ENCODE measurements around the gene STK11. TPM values are rescaled to one million over a fixed set of nuclear protein-coding genes. Genes with fewer than 3 reads are reported as not detected.
A peak's percentile ranks its signal among the peaks of the same experiment; 100 is the strongest.

The STK11 gene
- total RNA-seq, 3 donors from 2014 or later, result 32.8 to 55.0 (median 52.1) TPM

DNA sequence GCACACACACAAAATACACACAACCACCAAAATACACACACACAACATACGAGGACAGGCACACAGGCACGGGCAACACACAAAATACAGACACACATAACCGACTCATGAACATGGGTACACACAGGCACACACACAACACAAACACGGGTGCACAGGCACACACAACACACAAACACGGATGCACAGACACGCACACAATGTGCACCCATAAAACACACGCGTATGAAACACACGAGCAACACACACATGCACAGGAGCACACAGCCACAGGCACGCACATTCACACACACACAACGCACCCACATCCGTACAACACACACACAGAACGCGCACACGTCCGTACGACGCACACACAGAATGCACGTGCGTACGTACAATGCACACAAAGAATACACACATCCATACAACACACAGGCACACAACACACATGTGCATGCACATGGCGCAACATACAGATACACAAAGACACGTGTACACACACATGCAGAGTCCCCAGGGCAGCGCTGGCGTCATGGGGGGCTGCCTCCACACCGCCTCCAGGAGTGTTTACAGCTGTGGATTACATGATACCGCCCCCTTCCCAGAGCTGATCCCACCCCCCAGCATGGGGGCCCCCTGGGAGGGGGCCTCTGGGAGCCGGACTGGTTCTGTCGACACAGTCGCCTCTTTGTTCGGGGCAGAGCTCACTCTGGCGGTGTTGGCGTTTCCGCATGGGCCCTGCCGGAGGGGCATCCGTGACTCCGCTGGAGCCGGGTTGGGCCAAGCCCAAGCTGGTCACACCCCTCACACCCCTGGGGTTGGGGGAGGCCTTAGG, 34.4 kb upstream of the STK11 start:
- no peak for DNase-seq (ENCODE audit: low spot score in 2 of 2)
- intact Hi-C loops (cut with DNase I; ENCODE audit: low total_unique reads), result no loop called here
- no peaks in the 10 kb centered on the region for H3K36me3 ChIP-seq
- no peak for TF ChIP-seq POLR2AphosphoS5 (IDR thresholded peaks at IDR 0.05)
- TF ChIP-seq, protein P1, sequence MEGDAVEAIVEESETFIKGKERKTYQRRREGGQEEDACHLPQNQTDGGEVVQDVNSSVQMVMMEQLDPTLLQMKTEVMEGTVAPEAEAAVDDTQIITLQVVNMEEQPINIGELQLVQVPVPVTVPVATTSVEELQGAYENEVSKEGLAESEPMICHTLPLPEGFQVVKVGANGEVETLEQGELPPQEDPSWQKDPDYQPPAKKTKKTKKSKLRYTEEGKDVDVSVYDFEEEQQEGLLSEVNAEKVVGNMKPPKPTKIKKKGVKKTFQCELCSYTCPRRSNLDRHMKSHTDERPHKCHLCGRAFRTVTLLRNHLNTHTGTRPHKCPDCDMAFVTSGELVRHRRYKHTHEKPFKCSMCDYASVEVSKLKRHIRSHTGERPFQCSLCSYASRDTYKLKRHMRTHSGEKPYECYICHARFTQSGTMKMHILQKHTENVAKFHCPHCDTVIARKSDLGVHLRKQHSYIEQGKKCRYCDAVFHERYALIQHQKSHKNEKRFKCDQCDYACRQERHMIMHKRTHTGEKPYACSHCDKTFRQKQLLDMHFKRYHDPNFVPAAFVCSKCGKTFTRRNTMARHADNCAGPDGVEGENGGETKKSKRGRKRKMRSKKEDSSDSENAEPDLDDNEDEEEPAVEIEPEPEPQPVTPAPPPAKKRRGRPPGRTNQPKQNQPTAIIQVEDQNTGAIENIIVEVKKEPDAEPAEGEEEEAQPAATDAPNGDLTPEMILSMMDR (IDR thresholded peaks at IDR 0.05), result no peak
- no peak for TF ChIP-seq POLR2A (IDR thresholded peaks at IDR 0.05)
- H3K27ac ChIP-seq, result peak overlapping the region; percentile 99
- H3K9me3 ChIP-seq, result no peaks in the 10 kb centered on the region
- peak overlapping the region in 2 of 3 donors; percentile 91 to 95 for H3K4me3 ChIP-seq
- peaks cover 35 to 50% of the 10 kb centered on the region in 2 donors for H3K4me1 ChIP-seq
- no peaks in the 10 kb centered on the region for H3K27me3 ChIP-seq

DNA sequence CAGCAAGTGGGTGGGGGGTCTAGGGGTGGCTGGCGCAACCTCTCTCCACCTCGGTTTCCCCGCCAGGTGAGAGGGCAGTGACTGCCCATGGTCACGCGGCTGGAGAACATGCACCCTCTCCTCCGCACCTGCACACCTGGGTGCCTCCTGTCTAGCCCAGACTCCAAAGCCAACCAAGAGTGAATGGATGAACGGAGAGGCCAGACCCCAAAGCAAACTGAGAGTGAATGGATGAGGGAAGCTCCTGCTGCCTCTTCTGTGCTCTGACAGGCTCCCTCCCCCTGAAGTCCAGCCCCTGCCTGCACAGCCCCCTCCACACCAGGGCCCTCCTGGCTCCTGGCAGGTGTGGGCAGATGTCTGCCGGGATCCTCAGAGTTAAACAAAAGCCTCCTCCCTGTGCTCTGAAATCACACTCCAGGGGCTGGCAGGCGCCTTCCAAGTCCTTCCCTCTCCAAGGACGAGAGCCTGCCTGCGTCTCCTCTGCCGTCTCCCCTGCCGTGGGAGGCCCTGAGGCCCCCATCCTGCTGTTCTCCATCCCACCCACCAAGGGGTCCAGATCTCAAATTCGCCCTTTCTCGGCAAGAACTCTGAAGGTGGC, 33.7 kb upstream of the STK11 start:
- H3K4me3 ChIP-seq, result peak overlapping the region; percentile 83 to 95 (median 91)
- intact Hi-C loops (cut with DNase I; ENCODE audit: low total_unique reads), result no loop called here

DNA sequence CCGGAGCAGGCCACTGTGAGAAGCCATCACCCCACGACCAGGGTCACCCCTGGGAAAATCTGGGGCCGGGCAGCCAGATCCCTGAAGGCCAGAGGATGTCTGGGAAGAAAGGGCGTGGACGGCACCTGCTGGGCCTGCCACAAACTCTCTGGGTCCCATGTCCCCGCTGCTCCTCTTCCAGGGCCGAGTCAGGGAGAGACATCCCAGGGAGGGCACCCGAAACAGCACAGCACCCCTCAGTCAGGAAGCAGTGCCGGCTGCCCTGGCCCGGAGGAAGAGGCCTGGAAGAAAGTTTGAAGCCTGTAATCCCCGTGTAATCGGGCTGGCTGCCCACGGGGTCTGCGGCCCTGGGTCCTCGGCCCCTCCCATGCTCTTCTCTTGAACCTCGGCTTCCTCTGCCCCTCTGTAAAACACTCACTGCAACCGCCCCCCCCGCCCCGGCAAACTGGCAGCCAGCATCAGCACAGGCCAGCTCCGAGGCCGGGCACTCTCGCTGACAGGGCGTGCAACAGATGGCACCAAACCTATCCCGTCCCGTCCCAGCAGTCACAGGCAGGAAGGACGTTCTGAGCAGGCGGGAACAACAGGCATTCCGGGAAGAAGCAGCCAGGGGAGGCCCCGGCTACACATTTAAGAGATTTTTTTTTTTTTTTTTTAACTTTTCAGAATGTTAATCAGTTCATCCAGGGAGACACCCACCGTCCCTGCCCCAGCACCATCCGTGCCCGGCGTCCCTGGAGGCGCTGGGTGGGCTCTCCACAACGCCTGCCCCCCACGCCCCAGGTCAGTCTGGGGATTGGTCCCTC, 33.0 kb upstream of the STK11 start:
- H3K27me3 ChIP-seq, result no peaks in the 10 kb centered on the region
- intact Hi-C loops (cut with DNase I; ENCODE audit: low total_unique reads), result no loop called here

More for the DNA sequence above, 33.7 kb upstream of the STK11 start:
- TF ChIP-seq POLR2AphosphoS5 (IDR thresholded peaks at IDR 0.05) (no peak), POLR2A (IDR thresholded peaks at IDR 0.05) (no peak)
- TF ChIP-seq, protein P1 (IDR thresholded peaks at IDR 0.05), result no peak
- Histone ChIP-seq H3K36me3 (no peaks in the 10 kb centered on the region), H3K27me3 (no peaks in the 10 kb centered on the region), H3K27ac (peak overlapping the region; percentile 99), H3K9me3 (no peaks in the 10 kb centered on the region), H3K4me1 (peaks cover 35 to 45% of the 10 kb centered on the region in 2 donors)
- no peak for DNase-seq (ENCODE audit: low spot score in 2 of 2)

DNA sequence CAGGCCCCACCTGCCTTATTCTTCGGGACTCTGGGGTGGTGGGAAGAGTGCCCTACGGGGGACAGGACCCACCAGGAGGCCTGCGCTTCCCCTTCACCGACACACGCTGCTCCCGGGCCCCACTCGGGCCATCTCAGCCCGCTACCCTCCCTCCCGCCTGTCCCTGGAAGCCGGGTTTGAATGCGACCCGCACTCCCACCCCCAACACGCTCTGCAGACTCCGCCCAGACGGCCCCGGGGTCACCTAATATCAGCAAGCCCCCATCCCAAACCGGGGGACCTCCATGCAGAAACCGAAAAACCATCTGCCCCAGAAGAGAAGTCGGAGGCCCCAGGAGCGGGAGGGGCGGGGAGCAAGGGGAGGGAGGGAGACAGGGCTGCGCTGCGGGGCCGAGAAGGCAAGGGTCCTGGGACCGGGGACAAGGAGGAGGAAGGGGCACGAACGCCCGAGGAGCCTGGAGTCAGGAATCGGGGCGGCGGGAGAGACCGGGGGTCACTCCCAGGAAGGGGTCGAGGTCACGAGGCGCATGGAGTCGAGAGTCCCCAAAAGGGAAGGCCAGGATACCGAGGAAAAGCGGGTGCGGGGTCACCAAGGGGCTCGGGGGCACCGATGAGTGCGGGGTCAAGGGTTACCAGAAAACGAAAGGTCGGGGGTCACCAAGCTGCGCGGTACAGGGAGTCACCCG, 32.3 kb upstream of the STK11 start:
- DNase-seq (ENCODE audit: low spot score in 2 of 2), result peak in 1 of 2 donors; percentile 26
- intact Hi-C loops (cut with DNase I; ENCODE audit: low total_unique reads), result no loop called here
- H3K4me1 ChIP-seq, result peaks cover 24 to 32% of the 10 kb centered on the region in 2 donors

More for the DNA sequence above, 33.0 kb upstream of the STK11 start:
- Histone ChIP-seq H3K36me3 (no peaks in the 10 kb centered on the region), H3K9me3 (no peaks in the 10 kb centered on the region), H3K4me3 (peak overlapping the region; percentile 83 to 95 (median 91)), H3K4me1 (peaks cover 28 to 38% of the 10 kb centered on the region in 2 donors), H3K27ac (peak overlapping the region; percentile 99)
- TF ChIP-seq POLR2AphosphoS5 (IDR thresholded peaks at IDR 0.05) (peak in 1 of 3 donors; percentile 42), POLR2A (IDR thresholded peaks at IDR 0.05) (no peak)
- peak; percentile 71 to 81 for DNase-seq (ENCODE audit: low spot score in 2 of 2)

DNA sequence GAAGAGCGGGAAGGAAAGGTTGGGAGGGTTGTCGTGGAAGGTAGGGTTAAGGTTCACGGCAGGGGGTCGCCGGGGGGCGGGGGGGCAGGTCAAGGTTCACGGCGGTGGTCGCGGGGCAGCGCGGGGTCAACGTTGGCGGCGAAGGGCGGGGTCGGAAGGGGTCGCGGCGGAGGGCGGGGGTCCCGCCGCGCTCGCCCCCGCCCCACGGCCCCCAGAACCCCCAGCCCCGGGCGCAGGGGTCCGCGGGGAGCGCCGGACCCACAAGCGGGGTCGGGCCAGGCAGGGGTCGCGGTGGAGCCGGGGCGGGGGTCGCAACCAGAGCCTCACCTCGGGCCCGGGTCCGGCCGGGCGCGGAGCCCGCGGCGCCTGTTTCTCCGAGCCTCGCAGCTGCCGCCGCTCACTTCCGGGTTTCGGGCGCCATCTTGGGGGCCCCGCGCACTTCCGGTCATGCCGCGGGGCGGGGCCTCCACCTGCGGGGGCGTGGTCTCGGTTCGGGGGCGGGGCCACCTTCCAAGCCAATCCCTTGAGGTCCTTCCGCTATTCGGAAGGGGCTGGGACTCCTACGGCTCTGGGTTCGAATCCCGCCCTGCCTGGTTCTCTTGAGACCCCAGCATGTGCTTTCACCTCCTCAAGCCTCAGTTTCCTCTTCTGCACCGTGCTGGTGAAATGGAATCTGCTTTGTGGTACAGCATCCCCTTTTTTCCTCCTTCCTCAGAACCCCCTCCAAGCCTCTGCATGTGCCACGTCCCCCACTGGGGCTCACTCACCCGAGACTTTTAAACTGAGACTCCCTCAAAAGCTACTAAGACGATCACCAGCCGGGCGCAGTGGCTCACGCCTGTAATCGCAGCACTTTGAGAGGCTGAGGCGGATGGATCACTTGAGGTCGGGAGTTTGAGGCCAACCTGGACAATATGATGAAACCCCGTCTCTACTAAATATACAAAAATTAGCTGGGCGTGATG, 31.5 kb upstream of the STK11 start, which contains the start of gene SBNO2:
Gene SBNO2 (minus strand): TSS at position 424 of the 965 bp plus-strand sequence. CDS start 19,992 bp downstream, outside the sequence.
- peak within 1 kb of the TSS; percentile 83 to 95 (median 91) for H3K4me3 ChIP-seq
- H3K27me3 ChIP-seq, result no peaks in the 10 kb centered on the region
- no peaks in the 10 kb centered on the region for H3K9me3 ChIP-seq
- TF ChIP-seq POLR2A (IDR thresholded peaks at IDR 0.05), result peak; percentile 34
- peak in 2 of 3 donors; percentile 38 to 76 for TF ChIP-seq POLR2AphosphoS5 (IDR thresholded peaks at IDR 0.05)
- TF ChIP-seq, protein P1 (IDR thresholded peaks at IDR 0.05), result no peak
- peak within 1 kb of the TSS; percentile 99 for H3K27ac ChIP-seq
- peaks cover 22 to 28% of the 10 kb centered on the region in 2 donors for H3K4me1 ChIP-seq
- intact Hi-C loops (cut with DNase I; ENCODE audit: low total_unique reads), result no loop called here
- peak; percentile 68 to 88 for DNase-seq (ENCODE audit: low spot score in 2 of 2)
- no peaks in the 10 kb centered on the region for H3K36me3 ChIP-seq

More for the DNA sequence above, 32.3 kb upstream of the STK11 start:
- no peaks in the 10 kb centered on the region for H3K36me3 ChIP-seq
- peak overlapping the region; percentile 99 for H3K27ac ChIP-seq
- H3K27me3 ChIP-seq, result no peaks in the 10 kb centered on the region
- H3K4me3 ChIP-seq, result peak overlapping the region; percentile 83 to 95 (median 91)
- H3K9me3 ChIP-seq, result no peaks in the 10 kb centered on the region
- TF ChIP-seq POLR2A (IDR thresholded peaks at IDR 0.05) (no peak), POLR2AphosphoS5 (IDR thresholded peaks at IDR 0.05) (peak in 1 of 3 donors; percentile 10)

All from breast epithelium (tissue), 4 donors.